PC-3 (cell line): Measurements from ENCODE around the gene KIF1B. TPM values are rescaled to one million over a fixed set of nuclear protein-coding genes. Genes with fewer than 3 reads are reported as not detected.
"Not testable (repeated sequence)": the region's sequence is repeated elsewhere in the genome, so short reads cannot be mapped to it uniquely, and the experiment has no call there.

Experiments
- ATAC-seq: fragments of 200-7000 bp; cut with Tn5 transposase; 2 replicates; pipeline ENCODE4 v1.9.1; 2020; ENCODE audit warnings: mild to moderate bottlenecking, moderate library complexity
- BruUV-seq: library from RNA; stranded (reverse); fragments of 400-500 nt; replicated peaks from 2 replicates; lab custom pipeline; 2021; lab: Mats Ljungman, UMichigan
- CTCF ChIA-PET: fragments of 300-600 bp; sonication (Branson Sonifier 250); formaldehyde crosslinking; loops from one replicate; lab custom pipeline; 2022; ENCODE audit warnings: antibody characterized with exemption; lab: Charles Lee
- POLR2A ChIA-PET: fragments of 300-600 bp; sonication (Branson Sonifier 250); formaldehyde crosslinking; loops from one replicate; lab custom pipeline; 2022; ENCODE audit warnings: antibody characterized with exemption; ENCODE audit not compliant: unreplicated experiment; lab: Charles Lee
- DNase-seq: peaks from one replicate; pipeline ENCODE4 v3.0.0-alpha.2; 2015
- H2AFZ ChIP-seq: fragments of 300-600 bp; sonication (generic); 2 replicates; pipeline ENCODE4 v1.6.0; 2016; ENCODE audit warnings: antibody characterized with exemption, low read length
- H3F3A ChIP-seq: fragments of 300-600 bp; sonication (generic); one replicate; pipeline ENCODE4 v1.6.0; 2017; ENCODE audit warnings: antibody characterized with exemption, low read length, control low read depth, mild to moderate bottlenecking; ENCODE audit not compliant: unreplicated experiment
- H3K27ac ChIP-seq: fragments of 300-600 bp; sonication (generic); 2 replicates; pipeline ENCODE4 v1.5.1; 2016; ENCODE audit warnings: mild to moderate bottlenecking, low read length
- H3K27me3 ChIP-seq: fragments of 300-600 bp; sonication (generic); 2 replicates; pipeline ENCODE4 v1.6.1; 2016; ENCODE audit warnings: low read length, mixed read lengths
- H3K36me3 ChIP-seq: fragments of 300-600 bp; sonication (generic); 2 replicates; pipeline ENCODE4 v1.6.1; 2016; ENCODE audit warnings: low read depth, mixed run types, low read length, mixed read lengths
- H3K4me1 ChIP-seq: fragments of 300-600 bp; sonication (generic); 2 replicates; pipeline ENCODE4 v1.5.1; 2016; ENCODE audit warnings: low read length; ENCODE audit not compliant: insufficient read depth
- H3K4me2 ChIP-seq: fragments of 300-600 bp; sonication (generic); 2 replicates; pipeline ENCODE4 v1.6.0; 2016; ENCODE audit warnings: low read length
- H3K4me3 ChIP-seq: fragments of 300-600 bp; sonication (generic); 2 replicates; pipeline ENCODE4 v1.5.1; 2016; ENCODE audit warnings: mild to moderate bottlenecking, low read length, mixed read lengths
- H3K79me2 ChIP-seq: fragments of 300-600 bp; sonication (generic); 2 replicates; pipeline ENCODE4 v1.6.1; 2017; ENCODE audit warnings: low read length, mixed read lengths
- H3K9ac ChIP-seq: fragments of 300-600 bp; sonication (generic); 2 replicates; pipeline ENCODE4 v1.6.0; 2016; ENCODE audit warnings: mild to moderate bottlenecking, low read length
- H3K9me2 ChIP-seq: fragments of 300-600 bp; sonication (generic); replicated peaks from 2 replicates; pipeline ENCODE4 v1.6.1; 2016; ENCODE audit warnings: mixed run types, low read length, mixed read lengths
- H3K9me3 ChIP-seq: fragments of 300-600 bp; sonication (generic); 2 replicates; pipeline ENCODE4 v1.6.1; 2016; ENCODE audit warnings: low read length, mixed read lengths
- H4K20me1 ChIP-seq: fragments of 300-600 bp; sonication (generic); 2 replicates; pipeline ENCODE4 v1.6.1; 2016; ENCODE audit warnings: low read length, mixed read lengths
- EZH2 ChIP-seq: fragments of 300-600 bp; sonication (generic); IDR thresholded peaks from one replicate; pipeline ENCODE4 v1.6.1; 2017; ENCODE audit warnings: antibody characterized with exemption, mild to moderate bottlenecking, low read length; ENCODE audit not compliant: unreplicated experiment
- EZH2phosphoT487 ChIP-seq: fragments of 300-600 bp; sonication (generic); IDR thresholded peaks from 2 replicates; pipeline ENCODE4 v1.6.1; 2018; ENCODE audit warnings: mild to moderate bottlenecking, antibody characterized with exemption, low read length, borderline replicate concordance
- intact Hi-C: fragments of 100-400 bp; cut with micrococcal nuclease; formaldehyde crosslinking; loops from 2 replicates; pipeline ENCODE4 v1.9.0; 2023
- total RNA-seq: library from RNA; depleted of rRNA; stranded (reverse); fragments of >200 nt; gene quantifications from 2 replicates; pipeline ENCODE4 v1.2.3, GENCODE V29; 2014
- TF ChIP-seq, protein P1 (sequence below): fragments of 300-600 bp; sonication (generic); conservative IDR thresholded peaks from 2 replicates; pipeline ENCODE4 v1.5.1; 2017; ENCODE audit warnings: antibody characterized with exemption, low read depth, mild to moderate bottlenecking, low read length

Gene KIF1B
- total RNA-seq, 1 experiment from 2014 or later, result 21.4 TPM

DNA sequence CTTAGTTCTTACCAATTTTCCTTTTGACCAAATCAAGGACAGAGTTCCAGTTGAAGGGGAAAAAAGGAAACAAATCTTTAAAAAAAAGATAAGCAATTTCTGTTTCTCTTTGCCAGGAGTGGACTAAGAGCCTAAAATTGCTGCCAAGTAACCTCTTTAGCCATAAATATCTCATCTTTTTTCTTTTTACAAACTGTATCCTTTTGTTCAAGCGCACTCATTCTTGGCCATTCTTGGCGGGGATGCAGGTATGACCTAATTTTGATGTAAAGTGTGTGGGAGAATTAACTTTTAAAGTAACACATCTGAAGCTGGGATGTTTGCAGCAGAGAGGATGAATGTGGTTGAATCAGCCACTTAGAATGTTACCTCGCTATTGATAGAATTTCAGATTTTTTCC lies 13.4 kb upstream of the KIF1B start:
- CTCF ChIA-PET, result no interaction called here
- intact Hi-C loops, result no loop called here
- DNase-seq, result no peak
- Histone ChIP-seq H4K20me1 (no peaks in the 10 kb centered on the region), H3F3A (no peaks in the 10 kb centered on the region), H3K36me3 (no peaks in the 10 kb centered on the region), H3K9ac (no peak overlapping the region), H3K79me2 (no peaks in the 10 kb centered on the region), H3K27me3 (no peaks in the 10 kb centered on the region), H3K4me1 (peaks cover 4% of the 10 kb centered on the region; the same call in 1 of the 2 replicates), H3K9me2 (no peaks in the 10 kb centered on the region), H2AFZ (no peak overlapping the region), H3K4me2 (no peak overlapping the region), H3K9me3 (no peaks in the 10 kb centered on the region), H3K27ac (no peak overlapping the region), H3K4me3 (no peak overlapping the region)
- no TSS peak for BruUV-seq
- no peak for ATAC-seq
- POLR2A ChIA-PET, result no interaction called here
- TF ChIP-seq EZH2phosphoT487 (no peak), EZH2 (no peak)
- TF ChIP-seq, protein P1, sequence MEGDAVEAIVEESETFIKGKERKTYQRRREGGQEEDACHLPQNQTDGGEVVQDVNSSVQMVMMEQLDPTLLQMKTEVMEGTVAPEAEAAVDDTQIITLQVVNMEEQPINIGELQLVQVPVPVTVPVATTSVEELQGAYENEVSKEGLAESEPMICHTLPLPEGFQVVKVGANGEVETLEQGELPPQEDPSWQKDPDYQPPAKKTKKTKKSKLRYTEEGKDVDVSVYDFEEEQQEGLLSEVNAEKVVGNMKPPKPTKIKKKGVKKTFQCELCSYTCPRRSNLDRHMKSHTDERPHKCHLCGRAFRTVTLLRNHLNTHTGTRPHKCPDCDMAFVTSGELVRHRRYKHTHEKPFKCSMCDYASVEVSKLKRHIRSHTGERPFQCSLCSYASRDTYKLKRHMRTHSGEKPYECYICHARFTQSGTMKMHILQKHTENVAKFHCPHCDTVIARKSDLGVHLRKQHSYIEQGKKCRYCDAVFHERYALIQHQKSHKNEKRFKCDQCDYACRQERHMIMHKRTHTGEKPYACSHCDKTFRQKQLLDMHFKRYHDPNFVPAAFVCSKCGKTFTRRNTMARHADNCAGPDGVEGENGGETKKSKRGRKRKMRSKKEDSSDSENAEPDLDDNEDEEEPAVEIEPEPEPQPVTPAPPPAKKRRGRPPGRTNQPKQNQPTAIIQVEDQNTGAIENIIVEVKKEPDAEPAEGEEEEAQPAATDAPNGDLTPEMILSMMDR, result no peak

DNA sequence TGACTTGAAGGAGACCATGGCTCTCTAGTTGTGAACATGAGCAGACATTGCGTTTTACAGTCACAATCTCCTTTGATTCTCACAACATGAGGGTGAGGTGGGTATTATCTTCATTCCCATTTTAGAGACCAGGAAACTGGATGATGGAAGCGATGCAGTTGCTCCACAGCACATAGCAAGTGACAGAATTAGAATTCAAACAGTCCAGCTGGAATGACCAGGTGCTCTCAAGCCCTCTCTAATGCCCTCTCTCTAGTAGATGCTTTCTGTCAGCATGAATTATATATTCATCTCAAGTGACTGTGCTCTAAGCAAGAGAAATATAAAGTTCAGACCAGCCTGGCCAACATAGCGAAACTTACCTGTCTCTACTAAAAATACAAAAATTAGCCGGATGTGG lies 9.8 kb upstream of the KIF1B start:
- no peak for ATAC-seq
- Histone ChIP-seq H3K27me3 (no peaks in the 10 kb centered on the region), H2AFZ (no peak overlapping the region), H3K9ac (no peak overlapping the region), H3K27ac (no peak overlapping the region), H3K4me1 (peaks cover 4% of the 10 kb centered on the region; the same call in 1 of the 2 replicates), H3F3A (no peaks in the 10 kb centered on the region), H4K20me1 (no peaks in the 10 kb centered on the region), H3K36me3 (no peaks in the 10 kb centered on the region), H3K9me3 (no peaks in the 10 kb centered on the region), H3K4me3 (no peak overlapping the region), H3K4me2 (no peak overlapping the region), H3K79me2 (no peaks in the 10 kb centered on the region), H3K9me2 (no peaks in the 10 kb centered on the region)
- no TSS peak for BruUV-seq
- TF ChIP-seq EZH2phosphoT487, result no peak
- no peak for TF ChIP-seq EZH2
- TF ChIP-seq, protein P1, result no peak
- DNase-seq, result no peak
- CTCF ChIA-PET, result no interaction called here
- POLR2A ChIA-PET, result no interaction called here
- intact Hi-C loops, result no loop called here

DNA sequence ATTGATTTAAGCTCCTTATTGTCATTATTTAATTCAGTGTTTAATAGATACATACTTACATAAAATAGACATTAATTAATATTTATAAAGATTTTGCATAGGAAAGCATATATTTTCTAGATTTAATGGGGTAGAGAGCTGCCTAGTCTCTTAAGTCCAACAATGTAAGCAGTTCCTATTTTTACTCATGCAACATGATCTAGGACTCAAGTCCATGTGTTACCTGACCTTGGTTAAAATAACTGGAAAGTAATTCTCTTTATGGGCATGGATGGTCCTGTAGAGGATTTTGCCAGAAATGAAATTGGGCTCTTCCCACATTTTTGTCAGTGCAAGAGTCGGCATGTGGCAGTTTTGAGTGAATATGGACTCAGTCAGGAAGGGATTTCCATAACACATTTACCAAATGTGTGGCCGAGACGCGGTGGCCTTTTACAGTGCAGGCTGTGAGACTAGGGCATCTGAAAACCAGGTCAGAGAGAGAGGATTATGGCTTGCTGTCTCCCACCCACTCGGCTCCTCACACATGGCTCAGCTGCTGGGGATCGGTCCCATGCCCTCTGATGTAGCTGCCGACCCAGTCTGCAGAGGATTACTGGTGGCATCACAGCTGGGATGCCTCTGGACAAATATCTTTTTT lies 6.2 kb upstream of the KIF1B start:
- POLR2A ChIA-PET, result interaction anchor here (0.6 kb wide), 1 partner anchor 195 kb away, joined by 5 read pairs; the partner anchor contains the start of gene PGD
- BruUV-seq, result no TSS peak
- H3K27me3 ChIP-seq, result no peaks in the 10 kb centered on the region
- ATAC-seq (no peak), DNase-seq (no peak)
- H3K4me1 ChIP-seq, result peaks cover 1% of the 10 kb centered on the region
- H3K4me3 ChIP-seq, result no peak overlapping the region
- no peaks in the 10 kb centered on the region for H4K20me1 ChIP-seq
- intact Hi-C loops, result no loop called here
- no peak overlapping the region for H3K4me2 ChIP-seq
- no peaks in the 10 kb centered on the region for H3K79me2 ChIP-seq
- no peak overlapping the region for H2AFZ ChIP-seq
- TF ChIP-seq EZH2phosphoT487 (no peak), EZH2 (no peak)
- TF ChIP-seq, protein P1, result no peak
- H3F3A ChIP-seq, result no peaks in the 10 kb centered on the region
- H3K9ac ChIP-seq, result no peak overlapping the region
- H3K36me3 ChIP-seq, result no peaks in the 10 kb centered on the region
- no peak overlapping the region for H3K27ac ChIP-seq
- no peaks in the 10 kb centered on the region for H3K9me2 ChIP-seq
- CTCF ChIA-PET, result no interaction called here
- no peaks in the 10 kb centered on the region for H3K9me3 ChIP-seq

DNA sequence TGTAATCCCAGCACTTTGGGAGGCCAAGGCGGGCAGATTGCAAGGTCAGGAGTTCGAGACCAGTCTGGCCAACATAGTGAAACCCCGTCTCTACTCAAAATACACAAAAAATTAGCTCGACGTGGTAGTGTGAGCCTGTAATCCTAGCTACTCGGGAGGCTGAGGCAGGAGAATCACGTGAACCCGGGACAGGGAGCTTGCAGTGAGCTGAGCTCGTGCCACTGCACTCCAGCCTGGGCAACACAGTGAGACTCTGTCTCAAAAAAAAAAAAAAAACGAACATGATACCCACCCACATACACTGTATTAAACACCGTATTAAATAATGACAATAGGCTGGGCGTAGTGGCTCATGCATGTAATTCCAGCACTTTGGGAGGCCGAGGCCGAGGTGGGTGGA lies 5.2 kb upstream of the KIF1B start:
- H3K79me2 ChIP-seq, H3K9ac ChIP-seq, CTCF ChIA-PET, H3K4me3 ChIP-seq, BruUV-seq, DNase-seq, H3K27ac ChIP-seq, ATAC-seq, POLR2A ChIA-PET, H3K4me2 ChIP-seq, H3F3A ChIP-seq, H4K20me1 ChIP-seq, intact Hi-C loops, H3K36me3 ChIP-seq, H2AFZ ChIP-seq, H3K27me3 ChIP-seq, H3K4me1 ChIP-seq, H3K9me2 ChIP-seq, H3K9me3 ChIP-seq: not testable (repeated sequence)
